Hematopoietic multipotent progenitor cell treated with erythropoietin and hydrocortisone succinate and interleukin-3 and kit ligand, for 6 days (in vitro differentiated cells): ENCODE data around the gene RELL1.
A peak's percentile ranks its signal among the peaks of the same experiment; 100 is the strongest.

Source experiments
- DNase-seq: peaks from one replicate; pipeline ENCODE4 v3.0.0-alpha.2; 2015

RELL1 gene

GRCh38 chr4:37686373-37687193 is at the start of gene RELL1:
RELL1 (minus strand) TSS chr4:37686376; CDS start chr4:37686287, 89 bp downstream.
- peak; percentile 99 for DNase-seq

GRCh38 chr4:37735578-37735977 is 49.4 kb upstream of the RELL1 start:
- no peak for DNase-seq

GRCh38 chr4:37734989-37735388 is 48.8 kb upstream of the RELL1 start:
- DNase-seq: no peak

GRCh38 chr4:37733240-37733867 is 47.2 kb upstream of the RELL1 start:
- no peak for DNase-seq

GRCh38 chr4:37732526-37733186 is 46.5 kb upstream of the RELL1 start:
- no peak for DNase-seq

- DNase-seq: no peak
Observed at GRCh38 chr4:37729649-37730004, 43.5 kb upstream of the RELL1 start.

- no peak for DNase-seq
Observed at GRCh38 chr4:37728064-37728463, 41.9 kb upstream of the RELL1 start.

- DNase-seq: no peak
Observed at GRCh38 chr4:37727635-37728034, 41.5 kb upstream of the RELL1 start.

GRCh38 chr4:37726666-37727065 is 40.5 kb upstream of the RELL1 start:
- DNase-seq: no peak

- no peak for DNase-seq
Observed at GRCh38 chr4:37725718-37726117, 39.5 kb upstream of the RELL1 start.

GRCh38 chr4:37723067-37723466 is 36.9 kb upstream of the RELL1 start:
- no peak for DNase-seq

- DNase-seq: peak; percentile 25
Observed at GRCh38 chr4:37721995-37722638, 35.9 kb upstream of the RELL1 start.

GRCh38 chr4:37719021-37719420 is 32.8 kb upstream of the RELL1 start:
- no peak for DNase-seq

GRCh38 chr4:37717576-37717975 is 31.4 kb upstream of the RELL1 start:
- no peak for DNase-seq

GRCh38 chr4:37715889-37716402 is 29.8 kb upstream of the RELL1 start:
- peak; percentile 73 for DNase-seq

- DNase-seq: no peak
Observed at GRCh38 chr4:37710491-37710890, 24.3 kb upstream of the RELL1 start.

GRCh38 chr4:37706032-37706431 is 19.9 kb upstream of the RELL1 start:
- no peak for DNase-seq

GRCh38 chr4:37705571-37705970 is 19.4 kb upstream of the RELL1 start:
- DNase-seq: no peak

- no peak for DNase-seq
Observed at GRCh38 chr4:37699868-37700481, 13.8 kb upstream of the RELL1 start.

- no peak for DNase-seq
Observed at GRCh38 chr4:37697566-37697965, 11.4 kb upstream of the RELL1 start.

GRCh38 chr4:37693450-37694190 is 7.4 kb upstream of the RELL1 start:
- no peak for DNase-seq

GRCh38 chr4:37693030-37693429 is 6.9 kb upstream of the RELL1 start:
- no peak for DNase-seq
